GM12878 (cell line): Measurements from ENCODE around the gene PRUNE2. TPM values are rescaled to one million over a fixed set of nuclear protein-coding genes. Genes with fewer than 3 reads are reported as not detected.

Experiments
- ATAC-seq: fragments of 200-7000 bp; cut with Tn5 transposase; 3 replicates; pipeline ENCODE4 v1.9.1; 2020; ENCODE audit warnings: mild to moderate bottlenecking, moderate library complexity
- BruUV-seq: library from RNA; stranded (reverse); fragments of 400-500 nt; replicated peaks from 2 replicates; lab custom pipeline; 2021; lab: Mats Ljungman, UMichigan
- CTCF ChIA-PET: fragments of 300-600 bp; sonication (Branson Sonifier 250); formaldehyde crosslinking; extraction: SDS; loops from one replicate; lab custom pipeline; 2021; ENCODE audit warnings: inconsistent platforms; lab: Yijun Ruan, JAX
- POLR2A ChIA-PET: fragments of 350-600 bp; formaldehyde crosslinking; extraction: SDS; loops from one replicate; lab custom pipeline; 2021; ENCODE audit warnings: inconsistent platforms; lab: Charles Lee
- RAD21 ChIA-PET: fragments of 300-600 bp; sonication (Branson Sonifier 250); formaldehyde crosslinking; loops from one replicate; lab custom pipeline; 2023; ENCODE audit warnings: antibody characterized with exemption; ENCODE audit not compliant: unreplicated experiment; lab: Charles Lee
- SMC1A ChIA-PET: fragments of 300-600 bp; sonication (Branson Sonifier 250); formaldehyde crosslinking; loops from one replicate; lab custom pipeline; 2023; ENCODE audit not compliant: unreplicated experiment, uncharacterized antibody; lab: Charles Lee
- DNase-seq: peaks from one replicate; pipeline ENCODE4 v3.0.0-alpha.2; 2011; ENCODE audit warnings: low read depth, low spot score
- FAIRE-seq: peaks from 3 replicates; lab custom pipeline; 2011; peaks lifted over from hg19 to GRCh38; lab: Jason Lieb, UNC
- H2AFZ ChIP-seq: 2 replicates; pipeline ENCODE4 v1.6.0; 2011; ENCODE audit warnings: low read depth, low read length, control low read depth; ENCODE audit not compliant: control insufficient read depth
- H3K27ac ChIP-seq: 2 replicates; pipeline ENCODE4 v1.5.1; 2011; ENCODE audit warnings: control low read depth; ENCODE audit not compliant: control insufficient read depth, insufficient read depth
- H3K27me3 ChIP-seq, 2 experiments: replicated peaks in 1 of 2; 2 replicates each; pipeline versions ENCODE4 v1.6.0 to v1.6.1; 2011; ENCODE audit warnings: low read length in 1 of 2; ENCODE audit not compliant: control insufficient read depth in 2 of 2, insufficient read depth in 2 of 2
- H3K36me3 ChIP-seq, 2 experiments: 2 replicates each; pipeline ENCODE4 v1.5.1; 2011; ENCODE audit warnings: low read length in 1 of 2; ENCODE audit not compliant: control insufficient read depth in 2 of 2, insufficient read depth in 2 of 2
- H3K4me1 ChIP-seq: 2 replicates; pipeline ENCODE4 v1.6.1; 2011; ENCODE audit warnings: mild to moderate bottlenecking, low read length, moderate library complexity, mixed read lengths; ENCODE audit not compliant: control insufficient read depth, insufficient read depth
- H3K4me2 ChIP-seq: 2 replicates; pipeline ENCODE4 v1.6.0; 2011; ENCODE audit warnings: control low read depth; ENCODE audit not compliant: control insufficient read depth, insufficient read depth
- H3K4me3 ChIP-seq: fragments of 200-600 bp; sonication (generic); 2 replicates; pipeline ENCODE4 v1.5.1; 2016
- H3K79me2 ChIP-seq: 2 replicates; pipeline ENCODE4 v1.6.0; 2011; ENCODE audit warnings: low read length; ENCODE audit not compliant: control insufficient read depth, insufficient read depth
- H3K9ac ChIP-seq: 2 replicates; pipeline ENCODE4 v1.8.0; 2011; ENCODE audit warnings: low read length, control low read depth, mixed read lengths; ENCODE audit not compliant: control insufficient read depth, insufficient read depth
- H3K9me3 ChIP-seq: replicated peaks from 3 replicates; pipeline ENCODE4 v1.5.1; 2011; ENCODE audit warnings: mild to moderate bottlenecking, low read length; ENCODE audit not compliant: control insufficient read depth, insufficient read depth
- H4K20me1 ChIP-seq: 2 replicates; pipeline ENCODE4 v1.6.0; 2011; ENCODE audit not compliant: control insufficient read depth, insufficient read depth
- CHD4 ChIP-seq: fragments of 200-600 bp; sonication (generic); IDR thresholded peaks from 2 replicates; pipeline ENCODE4 v1.6.1; 2016; ENCODE audit warnings: mild to moderate bottlenecking
- FOXK2 ChIP-seq: fragments of 450-650 bp; IDR thresholded peaks from 2 replicates; pipeline ENCODE4 v1.6.1; 2017; ENCODE audit warnings: mild to moderate bottlenecking, moderate library complexity
- MLLT1 ChIP-seq: fragments of 450-650 bp; IDR thresholded peaks from 2 replicates; pipeline ENCODE4 v1.6.1; 2016; ENCODE audit warnings: mild to moderate bottlenecking
- PRDM15 ChIP-seq: fragments of 450-650 bp; formaldehyde crosslinking; IDR thresholded peaks from 2 replicates; pipeline ENCODE4 v1.4.0; 2020; ENCODE audit warnings: mild to moderate bottlenecking, moderate library complexity
- SP1 ChIP-seq: IDR thresholded peaks from one replicate; pipeline ENCODE4 v1.6.1; 2011; ENCODE audit warnings: low read depth, low read length
- STAT1 ChIP-seq: fragments of 450-650 bp; conservative IDR thresholded peaks from 2 replicates; pipeline ENCODE4 v1.6.1; 2014; ENCODE audit warnings: antibody characterized with exemption, mild to moderate bottlenecking
- ZNF384 ChIP-seq: IDR thresholded peaks from 2 replicates; pipeline ENCODE4 v1.6.1; 2012; ENCODE audit warnings: low read depth, mild to moderate bottlenecking, low read length, improper control_type of control experiment, borderline replicate concordance
- whole genome bisulfite sequencing: methylation state at CpG from one replicate; pipeline ENCODE4 v1.1.6; 2016; ENCODE audit warnings: low lambda C conversion rate; ENCODE audit not compliant: insufficient replicate concordance, insufficient coverage; ENCODE audit errors: missing lambda C conversion rate; 5-methylcytosine and 5-hydroxymethylcytosine counted together
- in situ Hi-C: fragments of 300-500 bp; cut with MboI; formaldehyde crosslinking; loops from 9 replicates; pipeline ENCODE4 v1.14.3; 2018; ENCODE audit warnings: mixed read lengths
- intact Hi-C: fragments of 100-400 bp; cut with micrococcal nuclease; formaldehyde crosslinking; loops from one replicate; pipeline ENCODE4 v1.14.2; 2022; ENCODE audit not compliant: unreplicated experiment
- polyA plus RNA-seq, 11 experiments: library from polyadenylated mRNA; depleted of rRNA in 4 of 11; unstranded in 6 of 11; stranded (reverse) in 5 of 11; fragments of >200 nt; fragmentation: Nextera tagmentation in 4 of 11; fragmentation: Illumina TruSeq in 1 of 11; extraction: Ambion mirVana in 4 of 11; extraction: Trizol in 1 of 11; gene quantifications; 1 replicate in 1 of 11; 2 replicates in 10 of 11; pipeline versions ENCODE4 v1.2.1 to v1.2.3, GENCODE V29; 2011 to 2016; ENCODE audit warnings: inconsistent platforms in 2 of 11, missing spikeins in 2 of 11, low read depth in 1 of 11
- total RNA-seq, 4 experiments: library from RNA; depleted of rRNA in 3 of 4; stranded (reverse); fragments of >200 nt in 3 of 4; fragmentation: Illumina TruSeq in 1 of 4; extraction: Trizol in 1 of 4; gene quantifications; 2 replicates each; pipeline versions ENCODE4 v1.2.1 to v1.2.3, GENCODE V29; 2013 to 2021

The PRUNE2 gene
- total and polyA plus RNA-seq, 10 of the 15 experiments (the other 5 are each of a cell fraction or from before 2014, with no cell fraction given), result 0.07 to 0.63 (median 0.25) TPM

GRCh38 chr9:76654051-76654461, 251.9 kb downstream of the PRUNE2 start:
- peaks cover 4% of the 10 kb centered on the region for H3K4me1 ChIP-seq
- H3K79me2 ChIP-seq, result no peaks in the 10 kb centered on the region
- intact Hi-C loops (no loop called here), in situ Hi-C loops (no loop called here)
- DNase-seq, result no peak
- no peak overlapping the region for H3K4me3 ChIP-seq
- H3K27me3 ChIP-seq, result no peaks in the 10 kb centered on the region
- H3K9ac ChIP-seq, result no peak overlapping the region
- H2AFZ ChIP-seq, result no peak overlapping the region
- 47% methylated on average over 1 of the region's 1 CpG for WGBS
- ChIA-PET POLR2A (no interaction called here), RAD21 (no interaction called here), SMC1A (interaction anchor here (0.6 kb wide), 1 partner anchor 204 kb away, joined by 3 read pairs; no protein-coding TSS in a partner anchor), CTCF (no interaction called here)
- no peak for ATAC-seq
- H3K9me3 ChIP-seq, result no peaks in the 10 kb centered on the region
- no peak overlapping the region for H3K27ac ChIP-seq
- no peak overlapping the region for H3K4me2 ChIP-seq
- BruUV-seq, result no TSS peak
- FAIRE-seq, result no peak
- TF ChIP-seq FOXK2, result no peak
- no peak for TF ChIP-seq SP1
- no peak for TF ChIP-seq STAT1
- no peak for TF ChIP-seq MLLT1
- no peak for TF ChIP-seq ZNF384
- no peak for TF ChIP-seq CHD4
- TF ChIP-seq PRDM15 (CRISPR knock-in tag), result no peak
- no peaks in the 10 kb centered on the region for H3K36me3 ChIP-seq
- no peaks in the 10 kb centered on the region for H4K20me1 ChIP-seq
